Endothelial cell (in vitro differentiated cells): ENCODE data around the gene DERA. TPM values are rescaled to one million over a fixed set of nuclear protein-coding genes. Genes with fewer than 3 reads are reported as not detected.
A peak's percentile ranks its signal among the peaks of the same experiment; 100 is the strongest.
"Not testable (repeated sequence)": the region's sequence is repeated elsewhere in the genome, so short reads cannot be mapped to it uniquely, and the experiment has no call there.

Source experiments
- DNase-seq: peaks from one replicate; pipeline ENCODE4 v3.0.0; 2021; ENCODE audit warnings: low spot score
- H3K27ac Mint-ChIP-seq: one replicate; pipeline ENCODE4 v1.8.0; 2021; ENCODE audit warnings: mixed read lengths, inconsistent platforms; ENCODE audit not compliant: unreplicated experiment
- H3K27me3 Mint-ChIP-seq: one replicate; pipeline ENCODE4 v1.8.0; 2021; ENCODE audit warnings: mild to moderate bottlenecking, moderate library complexity, mixed read lengths, inconsistent platforms; ENCODE audit not compliant: unreplicated experiment
- H3K36me3 Mint-ChIP-seq: one replicate; pipeline ENCODE4 v1.8.0; 2021; ENCODE audit warnings: mild to moderate bottlenecking, low read depth, mixed read lengths, inconsistent platforms; ENCODE audit not compliant: unreplicated experiment
- H3K4me1 Mint-ChIP-seq: one replicate; pipeline ENCODE4 v1.8.0; 2021; ENCODE audit warnings: mild to moderate bottlenecking, mixed read lengths, inconsistent platforms; ENCODE audit not compliant: unreplicated experiment
- H3K4me3 Mint-ChIP-seq: one replicate; pipeline ENCODE4 v1.8.0; 2021; ENCODE audit warnings: mild to moderate bottlenecking, mixed read lengths, inconsistent platforms; ENCODE audit not compliant: unreplicated experiment
- H3K9me3 Mint-ChIP-seq: one replicate; pipeline ENCODE4 v1.8.0; 2021; ENCODE audit warnings: mixed read lengths, inconsistent platforms; ENCODE audit not compliant: unreplicated experiment
- CTCF ChIP-seq: fragments of 200-600 bp; sonication (generic); IDR thresholded peaks from one replicate; pipeline ENCODE4 v1.5.0; 2021; ENCODE audit warnings: antibody characterized with exemption; ENCODE audit not compliant: unreplicated experiment
- total RNA-seq: library from RNA; stranded (reverse); fragmentation: NEBNext Ultra II Directional; extraction: Animal tissue kit (Norgen Biotek cat#: 25700); gene quantifications from one replicate; pipeline ENCODE4 v1.2.1, GENCODE V29; 2021; ENCODE audit not compliant: unreplicated experiment

The DERA gene
- total RNA-seq, 1 donor from 2014 or later, result 50.3 TPM

DNA sequence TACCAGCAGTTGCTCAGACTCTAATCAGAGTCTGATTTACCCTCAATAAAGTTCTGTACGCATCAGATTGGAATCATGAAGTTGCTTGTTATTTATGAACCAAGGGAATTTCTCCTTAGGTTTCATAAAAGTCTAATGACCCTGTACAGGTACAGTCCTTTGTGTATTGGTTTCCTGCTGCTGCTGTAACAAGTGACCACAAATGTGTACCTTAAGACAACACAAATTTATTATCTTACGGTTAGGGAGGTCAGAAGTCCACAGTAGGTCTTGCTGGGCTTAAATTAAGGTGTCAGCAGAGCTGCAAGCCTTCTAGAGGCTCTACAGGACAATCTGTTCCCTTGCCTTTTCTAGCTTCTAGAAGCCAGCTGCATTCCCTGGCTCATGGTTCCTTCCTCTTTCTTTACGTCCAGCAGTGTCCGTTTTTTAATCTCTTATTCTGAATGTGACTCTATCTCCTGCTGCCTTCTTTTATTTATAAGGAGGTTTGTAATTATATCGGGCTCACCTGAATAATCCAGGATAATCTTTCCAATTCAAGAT, 6.7 kb upstream of the DERA start:
- no peak overlapping the region for H3K27ac Mint-ChIP-seq
- DNase-seq, result no peak
- H3K27me3 Mint-ChIP-seq, result no peaks in the 10 kb centered on the region
- no peak for TF ChIP-seq CTCF
- peaks cover 18% of the 10 kb centered on the region for H3K36me3 Mint-ChIP-seq
- H3K4me3 Mint-ChIP-seq, result no peak overlapping the region
- no peaks in the 10 kb centered on the region for H3K9me3 Mint-ChIP-seq
- no peaks in the 10 kb centered on the region for H3K4me1 Mint-ChIP-seq

GRCh38 chr12:15910468-15910863, 666 bp upstream of the DERA start:
- TF ChIP-seq CTCF, result no peak
- peak overlapping the region; percentile 44 for H3K27ac Mint-ChIP-seq
- peaks cover 19% of the 10 kb centered on the region for H3K4me1 Mint-ChIP-seq
- peak overlapping the region; percentile 65 for H3K4me3 Mint-ChIP-seq
- DNase-seq, result no peak
- peaks cover 2% of the 10 kb centered on the region for H3K27me3 Mint-ChIP-seq
- no peaks in the 10 kb centered on the region for H3K9me3 Mint-ChIP-seq
- H3K36me3 Mint-ChIP-seq, result peaks cover 4% of the 10 kb centered on the region

DNA sequence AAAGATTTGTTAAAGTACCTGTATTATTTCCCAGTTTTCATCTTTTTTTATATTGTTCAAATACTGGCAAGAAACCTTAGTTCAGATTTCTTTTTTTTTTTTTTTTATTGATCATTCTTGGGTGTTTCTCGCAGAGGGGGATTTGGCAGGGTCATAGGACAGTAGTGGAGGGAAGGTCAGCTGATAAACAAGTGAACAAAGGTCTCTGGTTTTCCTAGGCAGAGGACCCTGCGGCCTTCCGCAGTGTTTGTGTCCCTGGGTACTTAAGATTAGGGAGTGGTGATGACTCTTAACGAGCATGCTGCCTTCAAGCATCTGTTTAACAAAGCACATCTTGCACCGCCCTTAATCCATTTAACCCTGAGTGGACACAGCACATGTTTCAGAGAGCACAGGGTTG, 799 bp downstream of the DERA start:
- not testable (repeated sequence) for H3K9me3 Mint-ChIP-seq, DNase-seq
- peak overlapping the region; percentile 99 for H3K27ac Mint-ChIP-seq

DNA sequence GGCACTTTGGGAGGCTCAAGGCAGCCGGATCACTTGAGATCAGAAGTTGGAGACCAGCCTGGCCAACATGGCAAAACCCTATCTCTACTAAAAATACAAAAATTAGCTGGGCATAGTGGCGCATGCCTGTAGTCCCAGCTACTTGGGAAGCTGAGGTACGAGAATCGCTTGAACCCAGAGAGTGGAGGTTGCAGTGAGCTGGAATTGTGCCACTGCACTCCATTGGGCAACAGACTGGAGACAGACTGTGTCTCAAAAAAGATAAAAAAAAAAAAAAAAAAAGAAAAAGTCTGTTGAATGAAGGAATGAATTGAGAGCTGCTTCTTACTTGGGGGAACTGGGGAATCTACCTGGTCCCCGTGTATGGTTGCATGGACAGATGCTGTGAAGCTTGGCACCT, 3.0 kb downstream of the DERA start:
- H3K9me3 Mint-ChIP-seq, H3K27ac Mint-ChIP-seq, H3K4me3 Mint-ChIP-seq, H3K27me3 Mint-ChIP-seq, DNase-seq, H3K36me3 Mint-ChIP-seq: not testable (repeated sequence)
- peaks cover 30% of the 10 kb centered on the region for H3K4me1 Mint-ChIP-seq

More for the DNA sequence above, 799 bp downstream of the DERA start:
- H3K4me1 Mint-ChIP-seq, result peaks cover 25% of the 10 kb centered on the region
- H3K27me3 Mint-ChIP-seq, H3K36me3 Mint-ChIP-seq: not testable (repeated sequence)
- H3K4me3 Mint-ChIP-seq, result peak overlapping the region; percentile 99

DNA sequence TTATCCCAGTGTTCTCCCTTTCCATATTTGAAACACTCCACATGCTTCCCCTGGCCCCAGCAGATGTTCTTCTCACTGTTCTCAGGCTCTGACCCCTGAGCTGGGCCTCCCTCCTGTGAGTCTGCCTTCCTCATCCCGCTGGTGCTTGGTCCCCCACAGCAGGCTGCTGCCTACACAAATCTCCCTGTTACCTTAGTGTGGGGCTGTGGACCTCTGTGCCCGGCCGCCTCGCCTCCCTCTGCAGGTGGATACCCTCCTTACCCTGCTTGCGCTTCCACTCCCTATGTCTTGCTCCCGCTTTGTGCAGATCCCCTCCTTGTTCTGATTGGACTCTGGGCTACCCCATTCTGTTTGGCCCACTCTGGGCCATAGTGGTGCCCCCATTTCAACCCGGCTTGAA, 6.9 kb downstream of the DERA start:
- Mint-ChIP-seq H3K4me1 (peaks cover 23% of the 10 kb centered on the region), H3K27me3 (no peaks in the 10 kb centered on the region), H3K9me3 (no peaks in the 10 kb centered on the region), H3K4me3 (no peak overlapping the region), H3K27ac (no peak overlapping the region), H3K36me3 (peaks cover 4% of the 10 kb centered on the region)
- no peak for TF ChIP-seq CTCF
- no peak for DNase-seq

GRCh38 chr12:15919418-15919817, 8.3 kb downstream of the DERA start:
- Mint-ChIP-seq H3K27ac (peak overlapping the region; percentile 58), H3K9me3 (no peaks in the 10 kb centered on the region)

More at GRCh38 chr12:15919418-15919817, 8.3 kb downstream of the DERA start:
- TF ChIP-seq CTCF, result no peak
- H3K27me3 Mint-ChIP-seq, result no peaks in the 10 kb centered on the region
- no peak for DNase-seq
- H3K4me3 Mint-ChIP-seq, result no peak overlapping the region
- H3K4me1 Mint-ChIP-seq, result peaks cover 22% of the 10 kb centered on the region
- H3K36me3 Mint-ChIP-seq, result peaks cover 4% of the 10 kb centered on the region
